Cardiac fibroblast (primary cell): ENCODE data around the gene CHI3L1.

Source experiments
- DNase-seq, 2 donors: peaks; one replicate each; pipeline versions ENCODE4 v3.0.0 to v3.0.0-alpha.2; 2010; ENCODE audit warnings: low read depth in 2 of 2
- H3K4me3 ChIP-seq, 2 donors: replicated peaks in 1 of 2; 1 replicate in 1 of 2; 2 replicates in 1 of 2; pipeline ENCODE4 v1.5.1; 2011; ENCODE audit warnings: low read depth in 2 of 2, low read length in 2 of 2, mild to moderate bottlenecking in 2 of 2, moderate library complexity in 1 of 2
- CTCF ChIP-seq: IDR thresholded peaks from one replicate; pipeline ENCODE4 v1.5.1; 2011; ENCODE audit warnings: low read depth, mild to moderate bottlenecking, low read length, inconsistent platforms

Gene CHI3L1

GRCh38 chr1:203147376-203147775 lies 39.1 kb downstream of the CHI3L1 start:
- TF ChIP-seq CTCF: no peak
- H3K4me3 ChIP-seq: no peak overlapping the region
- no peak for DNase-seq

GRCh38 chr1:203146537-203146936 lies 40.0 kb downstream of the CHI3L1 start:
- H3K4me3 ChIP-seq: no peak overlapping the region
- DNase-seq: no peak
- TF ChIP-seq CTCF: no peak

- no peak for DNase-seq
- no peak for TF ChIP-seq CTCF
- no peak overlapping the region for H3K4me3 ChIP-seq
Measured at GRCh38 chr1:203146042-203146369, 40.5 kb downstream of the CHI3L1 start.

- no peak for DNase-seq
- no peak overlapping the region for H3K4me3 ChIP-seq
- TF ChIP-seq CTCF: no peak
Measured at GRCh38 chr1:203145321-203146041, 41.0 kb downstream of the CHI3L1 start.

- DNase-seq: peak in 1 of 2 donors; percentile 8
- no peak for TF ChIP-seq CTCF
Measured at GRCh38 chr1:203144661-203145060, 41.8 kb downstream of the CHI3L1 start.

GRCh38 chr1:203143641-203144040 lies 42.9 kb downstream of the CHI3L1 start:
- no peak for TF ChIP-seq CTCF
- DNase-seq: peak in 1 of 2 donors; percentile 32
- no peak overlapping the region for H3K4me3 ChIP-seq

More at GRCh38 chr1:203144661-203145060, 41.8 kb downstream of the CHI3L1 start:
- H3K4me3 ChIP-seq: no peak overlapping the region
